Measurements from ENCODE around the gene XPNPEP3. TPM values are rescaled to one million over a fixed set of nuclear protein-coding genes. Genes with fewer than 3 reads are reported as not detected.

Gene XPNPEP3
- total RNA-seq, 1 experiment from 2014 or later, result 17.5 TPM

- Histone ChIP-seq H3K79me2 (ENCODE audit: low read length) (peaks cover 93% of the 10 kb centered on the region), H3K27ac (ENCODE audit: low read length) (peak overlapping the region; percentile 27), H3K4me3 (ENCODE audit: low read length) (peak overlapping the region; percentile 91), H3K4me2 (ENCODE audit: low read depth, low read length, poor library complexity, severe bottlenecking) (peak overlapping the region; percentile 95), H2AFZ (ENCODE audit: low read length) (no peak overlapping the region), H3K27me3 (ENCODE audit: low read length) (no peaks in the 10 kb centered on the region), H3K9ac (ENCODE audit: low read length) (peak overlapping the region; percentile 90), H3K9me2 (replicated peaks; ENCODE audit: insufficient read depth, low read length) (no peaks in the 10 kb centered on the region), H4K20me1 (ENCODE audit: insufficient read depth, low read depth, low read length) (0 out of 2 replicates have a peak, but pooled peaks cover 3% of the 10 kb centered on the region), H3K4me1 (ENCODE audit: low read length) (peaks cover 41% of the 10 kb centered on the region), H3K9me3 (ENCODE audit: low read length) (no peaks in the 10 kb centered on the region), H3K36me3 (ENCODE audit: insufficient read depth, low read length) (peaks cover 43% of the 10 kb centered on the region; the same call in 1 of the 2 replicates)
- DNase-seq, result no peak
Measured at GRCh38 chr22:40853333-40853732, 3.6 kb upstream of the XPNPEP3 start.

- H3K4me2 ChIP-seq (ENCODE audit: low read depth, low read length, poor library complexity, severe bottlenecking), result peak overlapping the region; percentile 95
- H3K9me2 ChIP-seq (replicated peaks; ENCODE audit: insufficient read depth, low read length), result no peaks in the 10 kb centered on the region
- peak overlapping the region; percentile 90 for H3K9ac ChIP-seq (ENCODE audit: low read length)
- H3K36me3 ChIP-seq (ENCODE audit: insufficient read depth, low read length), result peaks cover 37% of the 10 kb centered on the region; the same call in 1 of the 2 replicates
- H3K9me3 ChIP-seq (ENCODE audit: low read length), result no peaks in the 10 kb centered on the region
- no peak overlapping the region for H2AFZ ChIP-seq (ENCODE audit: low read length)
- H3K4me1 ChIP-seq (ENCODE audit: low read length), result peaks cover 46% of the 10 kb centered on the region
- peaks cover 93% of the 10 kb centered on the region for H3K79me2 ChIP-seq (ENCODE audit: low read length)
- 0 out of 2 replicates have a peak, but pooled peaks cover 3% of the 10 kb centered on the region for H4K20me1 ChIP-seq (ENCODE audit: insufficient read depth, low read depth, low read length)
- H3K27me3 ChIP-seq (ENCODE audit: low read length), result no peaks in the 10 kb centered on the region
- H3K27ac ChIP-seq (ENCODE audit: low read length), result peak overlapping the region; percentile 88
- DNase-seq, result no peak
- H3K4me3 ChIP-seq (ENCODE audit: low read length), result peak overlapping the region; percentile 91
Measured at GRCh38 chr22:40853961-40854360, 3.0 kb upstream of the XPNPEP3 start.

- Histone ChIP-seq H3K9ac (ENCODE audit: low read length) (peak overlapping the region; percentile 90), H3K9me3 (ENCODE audit: low read length) (no peaks in the 10 kb centered on the region), H4K20me1 (ENCODE audit: insufficient read depth, low read depth, low read length) (0 out of 2 replicates have a peak, but pooled peaks cover 3% of the 10 kb centered on the region), H3K27me3 (ENCODE audit: low read length) (no peaks in the 10 kb centered on the region), H3K4me3 (ENCODE audit: low read length) (peak overlapping the region; percentile 91), H3K4me1 (ENCODE audit: low read length) (peaks cover 49% of the 10 kb centered on the region), H3K4me2 (ENCODE audit: low read depth, low read length, poor library complexity, severe bottlenecking) (peak overlapping the region; percentile 95), H2AFZ (ENCODE audit: low read length) (no peak overlapping the region), H3K27ac (ENCODE audit: low read length) (peak overlapping the region; percentile 88; the same call in 1 of the 2 replicates), H3K79me2 (ENCODE audit: low read length) (peaks cover 95% of the 10 kb centered on the region), H3K9me2 (replicated peaks; ENCODE audit: insufficient read depth, low read length) (no peaks in the 10 kb centered on the region), H3K36me3 (ENCODE audit: insufficient read depth, low read length) (peaks cover 26% of the 10 kb centered on the region; the same call in 1 of the 2 replicates)
- peak; percentile 48 for DNase-seq
Measured at GRCh38 chr22:40855071-40855978, 1.6 kb upstream of the XPNPEP3 start.

- H3K4me1 ChIP-seq (ENCODE audit: low read length), result peaks cover 49% of the 10 kb centered on the region
- H2AFZ ChIP-seq (ENCODE audit: low read length), result 0 out of 2 replicates have a peak overlapping the region, but pooled peaks have one; percentile 37
- peak; percentile 68 for DNase-seq
Measured at GRCh38 chr22:40855979-40856512, 902 bp upstream of the XPNPEP3 start.

GRCh38 chr22:40857309-40857855 lies 434 bp downstream of the XPNPEP3 start:
- Histone ChIP-seq H3K9me2 (replicated peaks; ENCODE audit: insufficient read depth, low read length) (no peaks in the 10 kb centered on the region), H4K20me1 (ENCODE audit: insufficient read depth, low read depth, low read length) (0 out of 2 replicates have a peak, but pooled peaks cover 3% of the 10 kb centered on the region), H3K79me2 (ENCODE audit: low read length) (peaks cover 93% of the 10 kb centered on the region), H3K4me1 (ENCODE audit: low read length) (peaks cover 44% of the 10 kb centered on the region), H3K27me3 (ENCODE audit: low read length) (no peaks in the 10 kb centered on the region), H3K27ac (ENCODE audit: low read length) (peak overlapping the region; percentile 25), H3K4me2 (ENCODE audit: low read depth, low read length, poor library complexity, severe bottlenecking) (peak overlapping the region; percentile 95), H3K4me3 (ENCODE audit: low read length) (peak overlapping the region; percentile 91), H3K36me3 (ENCODE audit: insufficient read depth, low read length) (peaks cover 13% of the 10 kb centered on the region; the same call in 1 of the 2 replicates), H2AFZ (ENCODE audit: low read length) (no peak overlapping the region), H3K9ac (ENCODE audit: low read length) (peak overlapping the region; percentile 90), H3K9me3 (ENCODE audit: low read length) (no peaks in the 10 kb centered on the region)
- DNase-seq, result peak; percentile 54

More at GRCh38 chr22:40855979-40856512, 902 bp upstream of the XPNPEP3 start:
- Histone ChIP-seq H3K27me3 (ENCODE audit: low read length) (no peaks in the 10 kb centered on the region), H3K4me3 (ENCODE audit: low read length) (peak overlapping the region; percentile 91), H3K9me3 (ENCODE audit: low read length) (no peaks in the 10 kb centered on the region), H3K79me2 (ENCODE audit: low read length) (peaks cover 95% of the 10 kb centered on the region), H3K9ac (ENCODE audit: low read length) (peak overlapping the region; percentile 90), H3K4me2 (ENCODE audit: low read depth, low read length, poor library complexity, severe bottlenecking) (peak overlapping the region; percentile 95), H4K20me1 (ENCODE audit: insufficient read depth, low read depth, low read length) (0 out of 2 replicates have a peak, but pooled peaks cover 3% of the 10 kb centered on the region), H3K36me3 (ENCODE audit: insufficient read depth, low read length) (peaks cover 19% of the 10 kb centered on the region; the same call in 1 of the 2 replicates), H3K27ac (ENCODE audit: low read length) (peak overlapping the region; percentile 88), H3K9me2 (replicated peaks; ENCODE audit: insufficient read depth, low read length) (no peaks in the 10 kb centered on the region)

GRCh38 chr22:40862013-40862412 lies 5.1 kb downstream of the XPNPEP3 start, which contains the start of gene DNAJB7:
TSS of gene DNAJB7 (minus strand) at chr22:40862113. CDS start at chr22:40861994, 119 bp downstream.
- H3K27me3 ChIP-seq (ENCODE audit: low read length), result no peaks in the 10 kb centered on the region
- H2AFZ ChIP-seq (ENCODE audit: low read length), result no peak within 1 kb of the TSS
- H3K4me2 ChIP-seq (ENCODE audit: low read depth, low read length, poor library complexity, severe bottlenecking), result no peak within 1 kb of the TSS
- no peak for DNase-seq
- no peaks in the 10 kb centered on the region for H3K9me2 ChIP-seq (replicated peaks; ENCODE audit: insufficient read depth, low read length)
- H3K27ac ChIP-seq (ENCODE audit: low read length), result no peak within 1 kb of the TSS
- H3K79me2 ChIP-seq (ENCODE audit: low read length), result peaks cover 91% of the 10 kb centered on the region
- no peaks in the 10 kb centered on the region for H3K36me3 ChIP-seq (ENCODE audit: insufficient read depth, low read length)
- no peak within 1 kb of the TSS for H3K9ac ChIP-seq (ENCODE audit: low read length)
- no peaks in the 10 kb centered on the region for H3K9me3 ChIP-seq (ENCODE audit: low read length)
- no peaks in the 10 kb centered on the region for H4K20me1 ChIP-seq (ENCODE audit: insufficient read depth, low read depth, low read length)
- H3K4me3 ChIP-seq (ENCODE audit: low read length), result no peak within 1 kb of the TSS
- peaks cover 32% of the 10 kb centered on the region for H3K4me1 ChIP-seq (ENCODE audit: low read length)

GRCh38 chr22:40862537-40862936 lies 5.6 kb downstream of the XPNPEP3 start:
- Histone ChIP-seq H3K79me2 (ENCODE audit: low read length) (peaks cover 85% of the 10 kb centered on the region), H3K36me3 (ENCODE audit: insufficient read depth, low read length) (no peaks in the 10 kb centered on the region), H3K4me1 (ENCODE audit: low read length) (peaks cover 32% of the 10 kb centered on the region), H3K9me2 (replicated peaks; ENCODE audit: insufficient read depth, low read length) (no peaks in the 10 kb centered on the region), H4K20me1 (ENCODE audit: insufficient read depth, low read depth, low read length) (no peaks in the 10 kb centered on the region), H3K27me3 (ENCODE audit: low read length) (no peaks in the 10 kb centered on the region), H3K27ac (ENCODE audit: low read length) (no peak overlapping the region), H3K4me2 (ENCODE audit: low read depth, low read length, poor library complexity, severe bottlenecking) (no peak overlapping the region), H2AFZ (ENCODE audit: low read length) (no peak overlapping the region), H3K9me3 (ENCODE audit: low read length) (no peaks in the 10 kb centered on the region), H3K4me3 (ENCODE audit: low read length) (no peak overlapping the region), H3K9ac (ENCODE audit: low read length) (no peak overlapping the region)
- DNase-seq, result no peak

Measured in Karpas-422 (cell line).